ENCODE data around the gene ATP6V0B.
A peak's percentile ranks its signal among the peaks of the same experiment; 100 is the strongest.

Gene ATP6V0B

DNA sequence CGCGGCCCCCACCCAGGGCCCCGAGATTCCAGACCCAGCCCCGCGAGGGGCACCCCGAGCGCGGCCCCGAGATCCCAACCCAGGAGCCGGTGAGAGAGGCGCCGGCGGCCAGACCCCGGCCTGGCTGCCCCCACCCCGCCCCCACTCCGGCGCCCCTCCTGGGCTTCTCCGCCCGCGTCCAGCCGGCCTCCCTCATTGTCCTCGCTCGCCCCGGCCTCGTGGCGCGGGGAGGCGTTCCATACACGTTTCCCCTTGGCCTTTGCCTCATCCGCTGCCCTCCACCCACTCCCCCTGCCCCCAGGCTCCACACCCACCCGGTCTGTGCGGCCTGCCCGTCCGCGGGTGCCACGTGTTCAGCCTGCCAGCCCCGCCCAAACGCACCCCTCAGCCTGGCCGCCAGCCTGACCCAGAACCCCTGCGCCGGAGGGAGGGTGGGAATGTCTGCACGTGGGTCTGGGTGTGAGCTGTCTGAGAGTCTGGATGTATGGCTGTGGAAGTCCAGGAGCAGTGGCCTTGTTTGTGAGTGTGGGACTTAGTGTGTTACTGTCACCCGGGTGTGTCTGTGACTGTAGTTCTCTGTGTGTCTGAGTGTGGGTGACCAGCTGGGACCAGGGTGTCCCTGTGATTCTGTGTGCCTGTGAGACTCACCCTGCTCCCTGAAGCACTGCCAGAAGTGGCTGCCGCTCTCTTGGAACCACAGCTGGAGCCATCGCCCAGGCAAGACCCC, 4.9 kb downstream of the ATP6V0B start:
- peak overlapping the region; percentile 23 for H3K27ac Mint-ChIP-seq
- no peaks in the 10 kb centered on the region for H3K9me3 Mint-ChIP-seq
- H3K4me3 Mint-ChIP-seq: peak overlapping the region; percentile 69
- peaks cover 42% of the 10 kb centered on the region for H3K36me3 Mint-ChIP-seq (ENCODE audit: low read depth)
- intact Hi-C loops (cut with micrococcal nuclease): no loop called here
- peaks cover 2% of the 10 kb centered on the region for H3K27me3 Mint-ChIP-seq
- H3K4me1 Mint-ChIP-seq (ENCODE audit: low read depth): peaks cover 64% of the 10 kb centered on the region

DNA sequence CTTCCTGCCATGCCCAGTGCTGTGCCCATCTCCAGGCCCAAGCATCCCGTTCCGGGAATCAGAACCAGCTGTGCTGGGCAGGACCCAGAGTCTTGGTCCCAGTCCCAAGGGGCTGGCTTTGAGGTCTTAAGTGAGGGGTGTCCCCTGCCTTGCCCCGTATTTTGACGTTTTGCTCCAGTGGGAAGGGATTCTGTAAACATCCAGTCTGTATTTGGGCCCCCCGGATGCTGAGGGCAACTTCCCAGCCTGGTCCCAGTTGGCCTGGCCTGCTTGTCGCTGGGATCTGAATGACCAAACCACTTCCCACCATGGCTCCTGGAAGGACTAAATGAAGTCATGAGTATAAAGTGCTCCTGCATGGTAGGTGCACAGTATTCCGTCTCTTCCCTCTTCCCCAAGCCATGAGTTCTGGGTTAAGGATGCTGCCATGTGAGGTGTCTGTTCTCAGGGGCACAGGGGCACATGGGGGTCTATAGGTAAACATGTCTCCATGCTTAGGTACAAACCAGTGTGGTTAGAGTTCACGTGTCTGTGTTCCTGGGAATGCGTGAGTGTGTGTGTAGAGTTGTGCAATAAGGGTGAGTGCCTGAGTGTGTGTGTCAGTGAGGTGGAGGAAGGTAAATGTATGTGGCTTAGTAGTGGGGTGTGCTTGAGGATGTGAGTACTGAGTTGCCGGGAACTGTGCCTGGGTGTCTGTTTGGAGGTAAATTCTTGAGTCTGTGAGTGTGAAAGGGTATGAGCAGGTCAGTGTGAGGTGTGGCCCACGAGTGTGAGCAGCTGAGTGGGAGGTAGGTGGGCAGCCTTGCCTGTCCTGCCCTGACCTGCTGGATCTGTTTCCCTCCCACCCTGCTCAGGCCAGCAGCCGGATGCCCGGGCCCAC, 5.7 kb downstream of the ATP6V0B start:
- no peak overlapping the region for H3K27ac Mint-ChIP-seq

DNA sequence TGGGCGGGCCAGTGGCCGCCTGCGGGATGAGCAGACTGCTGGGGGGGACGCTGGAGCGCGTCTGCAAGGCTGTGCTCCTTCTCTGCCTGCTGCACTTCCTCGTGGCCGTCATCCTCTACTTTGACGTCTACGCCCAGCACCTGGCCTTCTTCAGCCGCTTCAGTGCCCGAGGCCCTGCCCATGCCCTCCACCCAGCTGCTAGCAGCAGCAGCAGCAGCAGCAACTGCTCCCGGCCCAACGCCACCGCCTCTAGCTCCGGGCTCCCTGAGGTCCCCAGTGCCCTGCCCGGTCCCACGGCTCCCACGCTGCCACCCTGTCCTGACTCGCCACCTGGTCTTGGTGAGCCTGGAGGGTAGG, 6.4 kb downstream of the ATP6V0B start:
- Mint-ChIP-seq H3K4me3 (no peak overlapping the region), H3K27me3 (peaks cover 2% of the 10 kb centered on the region), H3K27ac (no peak overlapping the region), H3K4me1 (ENCODE audit: low read depth) (peaks cover 58% of the 10 kb centered on the region), H3K9me3 (no peaks in the 10 kb centered on the region), H3K36me3 (ENCODE audit: low read depth) (peaks cover 33% of the 10 kb centered on the region)
- intact Hi-C loops (cut with micrococcal nuclease): no loop called here

More for the DNA sequence above, 5.7 kb downstream of the ATP6V0B start:
- intact Hi-C loops (cut with micrococcal nuclease): no loop called here
- peak overlapping the region; percentile 69 for H3K4me3 Mint-ChIP-seq
- peaks cover 37% of the 10 kb centered on the region for H3K36me3 Mint-ChIP-seq (ENCODE audit: low read depth)
- H3K9me3 Mint-ChIP-seq: no peaks in the 10 kb centered on the region
- peaks cover 2% of the 10 kb centered on the region for H3K27me3 Mint-ChIP-seq
- H3K4me1 Mint-ChIP-seq (ENCODE audit: low read depth): peaks cover 64% of the 10 kb centered on the region

DNA sequence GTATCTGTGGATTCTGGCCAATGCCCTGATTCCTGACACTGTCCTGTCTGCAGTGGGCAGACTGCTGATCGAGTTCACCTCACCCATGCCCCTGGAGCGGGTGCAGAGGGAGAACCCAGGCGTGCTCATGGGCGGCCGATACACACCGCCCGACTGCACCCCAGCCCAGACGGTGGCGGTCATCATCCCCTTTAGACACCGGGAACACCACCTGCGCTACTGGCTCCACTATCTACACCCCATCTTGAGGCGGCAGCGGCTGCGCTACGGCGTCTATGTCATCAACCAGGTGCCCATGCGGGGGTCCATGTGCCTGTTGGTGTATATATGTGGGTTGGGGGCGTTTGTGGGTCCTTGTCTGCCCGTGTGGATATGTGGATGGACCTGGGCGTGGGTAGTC, 6.9 kb downstream of the ATP6V0B start:
- intact Hi-C loops (cut with micrococcal nuclease): no loop called here
- no peaks in the 10 kb centered on the region for H3K9me3 Mint-ChIP-seq
- peaks cover 53% of the 10 kb centered on the region for H3K4me1 Mint-ChIP-seq (ENCODE audit: low read depth)
- H3K27ac Mint-ChIP-seq: no peak overlapping the region
- no peak overlapping the region for H3K4me3 Mint-ChIP-seq
- peaks cover 28% of the 10 kb centered on the region for H3K36me3 Mint-ChIP-seq (ENCODE audit: low read depth)
- H3K27me3 Mint-ChIP-seq: peaks cover 2% of the 10 kb centered on the region

DNA sequence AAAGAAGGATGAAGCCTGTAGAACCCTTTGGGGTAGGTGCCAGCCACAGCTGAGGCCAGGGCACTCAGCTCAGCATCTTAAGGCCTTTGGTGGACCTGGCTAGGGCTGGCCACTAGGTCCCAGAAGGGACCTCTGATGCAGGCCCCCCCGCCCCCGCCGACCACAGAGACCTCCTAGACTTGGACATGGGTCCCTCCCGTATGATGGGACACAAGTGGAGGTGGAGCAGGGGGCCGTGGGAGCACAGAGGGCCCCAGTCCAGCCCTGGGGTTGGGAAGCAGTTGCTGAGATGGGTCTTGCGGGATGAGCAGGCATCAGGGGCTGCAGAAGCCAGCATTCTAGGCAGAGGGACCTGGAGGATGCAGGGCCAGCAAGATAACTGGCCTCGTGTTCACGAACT, 7.5 kb downstream of the ATP6V0B start:
- no peak overlapping the region for H3K4me3 Mint-ChIP-seq
- H3K9me3 Mint-ChIP-seq: no peaks in the 10 kb centered on the region
- H3K27me3 Mint-ChIP-seq: peaks cover 2% of the 10 kb centered on the region
- H3K27ac Mint-ChIP-seq: no peak overlapping the region
- H3K36me3 Mint-ChIP-seq (ENCODE audit: low read depth): peaks cover 22% of the 10 kb centered on the region
- intact Hi-C loops (cut with micrococcal nuclease): no loop called here
- peaks cover 47% of the 10 kb centered on the region for H3K4me1 Mint-ChIP-seq (ENCODE audit: low read depth)

DNA sequence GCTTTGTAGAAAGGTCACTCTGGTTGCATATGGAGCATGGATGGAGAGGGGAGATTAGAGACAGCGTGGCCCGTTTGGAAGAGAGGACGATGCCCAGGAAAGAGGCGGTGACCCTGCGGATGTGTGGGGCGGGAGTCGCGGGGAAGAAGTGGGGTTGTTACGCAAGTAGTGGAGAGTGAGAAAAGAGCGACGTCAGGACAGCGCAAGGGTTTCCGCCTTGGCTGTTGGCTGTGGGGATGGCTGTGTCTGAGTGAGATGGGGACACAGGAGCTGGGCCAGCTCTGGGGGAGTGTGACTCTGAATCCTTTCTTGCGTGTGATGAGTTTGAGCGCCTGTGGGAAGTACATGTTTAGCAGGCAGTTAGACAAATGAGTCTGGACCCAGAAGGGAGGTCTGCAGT, 8.0 kb downstream of the ATP6V0B start:
- H3K27ac Mint-ChIP-seq: no peak overlapping the region
- H3K36me3 Mint-ChIP-seq (ENCODE audit: low read depth): peaks cover 16% of the 10 kb centered on the region
- H3K4me1 Mint-ChIP-seq (ENCODE audit: low read depth): peaks cover 43% of the 10 kb centered on the region
- intact Hi-C loops (cut with micrococcal nuclease): no loop called here
- H3K27me3 Mint-ChIP-seq: peaks cover 2% of the 10 kb centered on the region
- no peaks in the 10 kb centered on the region for H3K9me3 Mint-ChIP-seq
- H3K4me3 Mint-ChIP-seq: no peak overlapping the region

DNA sequence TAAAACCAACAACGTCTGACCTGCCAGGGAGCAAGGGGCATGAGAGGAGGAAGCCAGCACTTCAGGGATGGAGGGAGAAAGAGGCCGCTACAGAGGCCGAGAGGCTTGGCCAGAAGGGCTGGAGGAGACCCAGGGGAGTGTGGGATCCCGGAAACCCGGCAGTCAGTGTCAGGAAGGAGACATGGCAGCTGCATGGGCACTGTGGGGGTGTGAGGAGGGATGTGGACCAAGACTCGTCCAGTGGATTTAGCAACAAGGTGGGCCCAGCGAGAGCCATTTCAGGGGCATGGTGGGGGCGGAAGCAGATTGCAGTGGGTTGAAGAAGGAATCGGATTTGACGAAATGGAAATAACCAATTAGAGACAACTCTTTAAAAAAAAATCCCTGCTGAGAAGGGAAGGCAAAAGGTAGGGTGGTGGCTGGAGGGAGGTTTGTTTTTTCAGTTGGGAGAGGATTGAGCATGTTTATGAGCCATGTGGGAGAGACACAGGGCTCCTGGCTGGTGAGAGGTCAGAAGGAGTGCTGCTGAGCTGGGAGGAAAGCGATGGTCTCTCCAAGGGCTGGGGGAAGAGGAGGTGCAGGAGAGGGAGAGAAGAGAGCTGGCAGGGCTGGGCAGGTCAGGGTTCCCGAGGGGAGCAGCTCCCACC, 8.6 kb downstream of the ATP6V0B start:
- Mint-ChIP-seq H3K27ac (no peak overlapping the region), H3K4me1 (ENCODE audit: low read depth) (peaks cover 40% of the 10 kb centered on the region), H3K36me3 (ENCODE audit: low read depth) (peaks cover 11% of the 10 kb centered on the region), H3K27me3 (peaks cover 2% of the 10 kb centered on the region), H3K4me3 (no peak overlapping the region), H3K9me3 (no peaks in the 10 kb centered on the region)
- intact Hi-C loops (cut with micrococcal nuclease): no loop called here

DNA sequence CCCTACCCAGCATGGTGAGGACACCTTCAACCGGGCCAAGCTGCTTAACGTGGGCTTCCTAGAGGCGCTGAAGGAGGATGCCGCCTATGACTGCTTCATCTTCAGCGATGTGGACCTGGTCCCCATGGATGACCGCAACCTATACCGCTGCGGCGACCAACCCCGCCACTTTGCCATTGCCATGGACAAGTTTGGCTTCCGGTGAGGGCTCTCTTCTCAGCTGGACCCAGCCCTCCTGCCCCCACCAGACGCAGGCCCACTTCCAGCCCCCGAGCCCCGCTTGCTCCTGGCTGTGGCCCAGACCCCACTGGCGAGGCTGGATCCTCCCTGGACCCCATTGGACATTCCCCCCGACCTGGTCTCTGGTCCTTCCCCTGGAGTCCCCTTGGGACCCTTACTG, 10.1 kb downstream of the ATP6V0B start:
- intact Hi-C loops (cut with micrococcal nuclease): no loop called here
- peaks cover 32% of the 10 kb centered on the region for H3K4me1 Mint-ChIP-seq (ENCODE audit: low read depth)
- no peaks in the 10 kb centered on the region for H3K9me3 Mint-ChIP-seq
- H3K27ac Mint-ChIP-seq: no peak overlapping the region
- peaks cover 5% of the 10 kb centered on the region for H3K36me3 Mint-ChIP-seq (ENCODE audit: low read depth)
- peaks cover 2% of the 10 kb centered on the region for H3K27me3 Mint-ChIP-seq
- H3K4me3 Mint-ChIP-seq: no peak overlapping the region

DNA sequence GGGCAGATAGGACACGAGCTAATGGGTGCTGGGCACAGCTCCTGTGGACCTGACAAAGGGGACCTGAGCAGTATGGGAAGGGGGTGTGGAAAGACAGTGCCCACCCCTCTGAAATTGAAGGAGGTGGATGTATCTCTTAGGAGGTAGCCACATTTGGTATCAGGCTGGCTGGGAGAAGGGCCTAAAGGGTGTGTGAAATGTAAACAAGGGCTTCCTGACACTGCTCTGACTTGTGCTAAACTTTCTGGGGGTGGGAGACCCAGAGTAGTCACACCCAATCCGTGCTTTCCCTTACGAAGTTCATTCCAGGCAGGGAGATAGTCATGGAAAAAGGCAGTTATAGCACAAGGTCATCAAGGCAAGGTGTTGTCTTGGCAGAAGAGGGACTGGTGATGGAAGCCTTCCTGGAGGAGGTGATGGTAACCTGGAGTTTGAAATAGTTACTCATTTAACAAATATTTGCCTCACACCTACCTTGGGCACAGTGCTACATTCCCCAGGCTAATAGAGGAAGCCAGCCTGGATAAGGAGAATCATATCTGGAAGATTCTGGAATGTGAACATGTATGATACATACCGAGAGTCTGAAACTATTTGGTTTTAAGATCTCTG, 11.3 kb downstream of the ATP6V0B start:
- intact Hi-C loops (cut with micrococcal nuclease): no loop called here
- H3K4me3 Mint-ChIP-seq: no peak overlapping the region
- peaks cover 5% of the 10 kb centered on the region for H3K36me3 Mint-ChIP-seq (ENCODE audit: low read depth)
- H3K27me3 Mint-ChIP-seq: peaks cover 2% of the 10 kb centered on the region
- no peaks in the 10 kb centered on the region for H3K9me3 Mint-ChIP-seq
- no peak overlapping the region for H3K27ac Mint-ChIP-seq
- H3K4me1 Mint-ChIP-seq (ENCODE audit: low read depth): peaks cover 27% of the 10 kb centered on the region

DNA sequence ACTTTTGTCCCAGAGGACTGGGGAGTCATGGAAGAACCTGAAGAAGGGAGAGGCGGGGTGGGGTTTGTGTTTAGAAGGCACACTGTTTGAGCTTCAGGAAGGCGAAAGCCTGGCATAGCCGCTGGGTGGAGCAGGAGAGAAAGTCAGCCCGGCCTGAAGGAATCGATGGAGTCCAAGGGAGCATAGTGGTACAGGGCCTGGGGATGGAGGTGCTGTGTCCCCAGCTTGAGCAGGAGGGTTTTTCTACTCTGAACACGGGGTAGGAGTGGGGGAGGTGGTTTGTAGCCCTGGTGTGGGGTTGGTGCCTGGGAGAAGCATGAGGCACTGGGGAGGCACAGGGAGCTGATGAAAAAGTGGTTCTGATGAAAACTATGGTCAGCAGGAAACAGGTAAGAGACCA, 12.0 kb downstream of the ATP6V0B start:
- Mint-ChIP-seq H3K4me3 (no peak overlapping the region), H3K9me3 (no peaks in the 10 kb centered on the region), H3K36me3 (ENCODE audit: low read depth) (peaks cover 10% of the 10 kb centered on the region), H3K4me1 (ENCODE audit: low read depth) (peaks cover 31% of the 10 kb centered on the region), H3K27ac (no peak overlapping the region), H3K27me3 (peaks cover 2% of the 10 kb centered on the region)
- intact Hi-C loops (cut with micrococcal nuclease): no loop called here

DNA sequence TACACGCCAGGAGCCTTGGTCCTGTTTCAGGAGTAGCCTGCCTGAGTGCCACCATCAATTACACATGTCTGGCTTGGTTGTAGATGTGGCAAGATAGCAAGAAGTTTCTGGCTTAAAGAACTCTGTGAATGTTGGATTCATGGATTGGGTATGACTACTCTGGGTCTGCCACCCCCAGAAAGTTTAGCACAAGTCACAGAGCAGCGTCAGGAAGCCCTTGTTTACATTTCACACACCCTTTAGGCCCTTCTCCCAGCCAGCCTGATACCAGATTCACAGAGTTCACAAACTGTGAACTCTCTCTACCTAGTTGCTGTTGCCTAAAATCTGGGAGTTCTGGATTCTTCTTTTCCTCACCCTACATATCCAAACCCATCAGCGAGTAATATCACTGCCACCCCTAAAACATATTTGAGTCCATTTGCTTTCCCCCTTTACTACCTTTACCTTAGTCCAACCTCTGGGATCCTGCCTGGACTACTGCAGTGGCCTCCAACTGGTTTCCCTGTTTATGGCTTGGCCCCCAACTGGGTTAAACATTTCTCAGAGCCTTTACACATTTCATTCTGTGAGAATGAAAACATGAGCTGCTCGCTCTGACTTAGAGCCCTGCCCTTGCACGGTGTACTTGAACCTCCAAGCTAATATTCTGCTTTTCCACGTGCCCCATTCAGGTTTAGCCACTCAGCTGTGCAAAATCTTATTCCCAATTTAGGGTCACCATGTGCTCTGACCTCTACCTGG, 12.6 kb downstream of the ATP6V0B start:
- no peak overlapping the region for H3K4me3 Mint-ChIP-seq
- H3K36me3 Mint-ChIP-seq (ENCODE audit: low read depth): peaks cover 13% of the 10 kb centered on the region
- no peak overlapping the region for H3K27ac Mint-ChIP-seq
- peaks cover 5% of the 10 kb centered on the region for H3K27me3 Mint-ChIP-seq
- intact Hi-C loops (cut with micrococcal nuclease): no loop called here
- peaks cover 36% of the 10 kb centered on the region for H3K4me1 Mint-ChIP-seq (ENCODE audit: low read depth)
- no peaks in the 10 kb centered on the region for H3K9me3 Mint-ChIP-seq

DNA sequence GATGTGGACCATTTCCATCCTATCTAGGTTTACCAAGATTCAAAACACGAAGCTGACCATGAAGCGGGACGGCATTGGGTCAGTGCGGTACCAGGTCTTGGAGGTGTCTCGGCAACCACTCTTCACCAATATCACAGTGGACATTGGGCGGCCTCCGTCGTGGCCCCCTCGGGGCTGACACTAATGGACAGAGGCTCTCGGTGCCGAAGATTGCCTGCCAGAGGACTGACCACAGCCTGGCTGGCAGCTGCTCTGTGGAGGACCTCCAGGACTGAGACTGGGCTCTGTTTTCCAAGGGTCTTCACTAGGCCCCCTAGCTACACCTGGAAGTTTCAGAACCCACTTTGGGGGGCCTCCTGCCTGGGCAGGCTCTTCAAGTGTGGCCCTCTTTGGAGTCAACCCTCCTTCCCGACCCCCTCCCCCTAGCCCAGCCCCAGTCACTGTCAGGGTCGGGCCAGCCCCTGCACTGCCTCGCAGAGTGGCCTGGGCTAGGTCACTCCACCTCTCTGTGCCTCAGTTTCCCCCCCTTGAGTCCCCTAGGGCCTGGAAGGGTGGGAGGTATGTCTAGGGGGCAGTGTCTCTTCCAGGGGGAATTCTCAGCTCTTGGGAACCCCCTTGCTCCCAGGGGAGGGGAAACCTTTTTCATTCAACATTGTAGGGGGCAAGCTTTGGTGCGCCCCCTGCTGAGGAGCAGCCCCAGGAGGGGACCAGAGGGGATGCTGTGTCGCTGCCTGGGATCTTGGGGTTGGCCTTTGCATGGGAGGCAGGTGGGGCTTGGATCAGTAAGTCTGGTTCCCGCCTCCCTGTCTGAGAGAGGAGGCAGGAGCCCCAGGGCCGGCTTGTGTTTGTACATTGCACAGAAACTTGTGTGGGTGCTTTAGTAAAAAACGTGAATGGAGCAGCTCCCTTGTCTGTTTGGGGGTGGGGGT, 15.8 kb downstream of the ATP6V0B start:
- Mint-ChIP-seq H3K4me3 (peak overlapping the region; percentile 92), H3K4me1 (ENCODE audit: low read depth) (peaks cover 29% of the 10 kb centered on the region), H3K9me3 (no peaks in the 10 kb centered on the region), H3K27ac (peak overlapping the region; percentile 83), H3K27me3 (peaks cover 9% of the 10 kb centered on the region), H3K36me3 (ENCODE audit: low read depth) (peaks cover 11% of the 10 kb centered on the region)
- intact Hi-C loops (cut with micrococcal nuclease): loop anchor here (2.0 kb wide), 2 partner anchors 16 to 44 kb away; partner anchors contain the start of genes ATP6V0B and IPO13

All from dendritic cell treated with granulocyte-macrophage colony-stimulating factor and Interleukin-4, amounts not matched to agents 40 ng/mL and 50 ng/mL, for 4 days (primary cell).